Calu3 (cell line): ENCODE measurements around the gene CHD3. TPM values are rescaled to one million over a fixed set of nuclear protein-coding genes. Genes with fewer than 3 reads are reported as not detected.

Source experiments
- BruUV-seq: library from RNA; stranded (reverse); fragments of 400-500 nt; replicated peaks from 2 replicates; lab custom pipeline; 2021; lab: Mats Ljungman, UMichigan
- CTCF ChIA-PET: fragments of 300-600 bp; sonication (Branson Sonifier 250); formaldehyde crosslinking; loops from one replicate; lab custom pipeline; 2022; ENCODE audit warnings: antibody characterized with exemption; lab: Charles Lee
- DNase-seq: peaks from one replicate; pipeline ENCODE4 v3.0.0; 2022
- H3K27ac Mint-ChIP-seq: one replicate; pipeline ENCODE4 v1.8.0; 2022; ENCODE audit warnings: mixed read lengths; ENCODE audit not compliant: unreplicated experiment
- H3K27me3 Mint-ChIP-seq: one replicate; pipeline ENCODE4 v1.8.0; 2022; ENCODE audit warnings: mixed read lengths; ENCODE audit not compliant: unreplicated experiment
- H3K36me3 Mint-ChIP-seq: one replicate; pipeline ENCODE4 v1.8.0; 2022; ENCODE audit warnings: mild to moderate bottlenecking, moderate library complexity, mixed read lengths; ENCODE audit not compliant: insufficient read depth, unreplicated experiment
- H3K4me1 Mint-ChIP-seq: one replicate; pipeline ENCODE4 v1.8.0; 2022; ENCODE audit warnings: mild to moderate bottlenecking, low read depth, mixed read lengths; ENCODE audit not compliant: unreplicated experiment
- H3K4me3 Mint-ChIP-seq: one replicate; pipeline ENCODE4 v1.8.0; 2022; ENCODE audit warnings: mild to moderate bottlenecking, low read depth, moderate library complexity, mixed read lengths; ENCODE audit not compliant: unreplicated experiment
- H3K9me3 Mint-ChIP-seq: one replicate; pipeline ENCODE4 v1.8.0; 2022; ENCODE audit warnings: low read depth, mixed read lengths; ENCODE audit not compliant: unreplicated experiment
- CTCF ChIP-seq: fragments of 200-600 bp; IDR thresholded peaks from one replicate; pipeline ENCODE4 v1.8.0; 2022; ENCODE audit warnings: antibody characterized with exemption; ENCODE audit not compliant: unreplicated experiment
- intact Hi-C: fragments of 100-400 bp; cut with micrococcal nuclease; formaldehyde crosslinking; loops from one replicate; pipeline ENCODE4 v1.10.0; 2022; ENCODE audit not compliant: unreplicated experiment
- total RNA-seq: library from RNA; stranded (reverse); gene quantifications from 2 replicates; pipeline ENCODE4 v1.2.3, GENCODE V29; 2022

CHD3 gene
- total RNA-seq, 1 experiment from 2014 or later, result 116 TPM

DNA sequence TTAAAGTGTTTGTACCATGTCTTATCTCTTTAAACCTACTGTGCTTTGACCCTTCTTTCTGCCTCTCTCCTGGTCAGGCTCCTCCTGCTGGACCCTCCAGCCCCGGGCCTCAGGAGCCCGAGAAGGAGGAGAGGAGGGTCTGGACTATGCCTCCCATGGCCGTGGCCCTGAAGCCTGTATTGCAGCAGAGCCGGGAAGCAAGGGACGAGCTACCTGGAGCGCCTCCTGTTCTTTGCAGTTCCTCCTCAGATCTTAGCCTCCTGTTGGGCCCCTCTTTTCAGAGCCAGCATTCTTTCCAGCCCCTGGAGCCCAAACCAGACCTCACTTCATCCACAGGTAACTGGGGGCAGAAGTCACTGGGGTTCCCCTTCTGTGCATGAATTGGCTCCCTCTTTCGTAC lies 57.1 kb downstream of the CHD3 start:
- TF ChIP-seq CTCF, result no peak
- Mint-ChIP-seq H3K4me1 (no peaks in the 10 kb centered on the region), H3K36me3 (peaks cover 25% of the 10 kb centered on the region), H3K27me3 (no peaks in the 10 kb centered on the region), H3K9me3 (no peaks in the 10 kb centered on the region), H3K27ac (no peak overlapping the region), H3K4me3 (no peak overlapping the region)
- BruUV-seq, result no TSS peak
- CTCF ChIA-PET, result no interaction called here
- no peak for DNase-seq
- intact Hi-C loops, result no loop called here

GRCh38 chr17:7946441-7946840 lies 57.9 kb downstream of the CHD3 start:
- Mint-ChIP-seq H3K36me3 (peaks cover 25% of the 10 kb centered on the region), H3K27ac (no peak overlapping the region), H3K4me1 (no peaks in the 10 kb centered on the region), H3K27me3 (no peaks in the 10 kb centered on the region), H3K9me3 (no peaks in the 10 kb centered on the region), H3K4me3 (no peak overlapping the region)
- no peak for TF ChIP-seq CTCF
- DNase-seq, result no peak
- no TSS peak for BruUV-seq
- intact Hi-C loops, result no loop called here
- CTCF ChIA-PET, result interaction anchor here (0.7 kb wide), 2 partner anchors 25 to 44 kb away, joined by 4 read pairs; no protein-coding TSS in a partner anchor

DNA sequence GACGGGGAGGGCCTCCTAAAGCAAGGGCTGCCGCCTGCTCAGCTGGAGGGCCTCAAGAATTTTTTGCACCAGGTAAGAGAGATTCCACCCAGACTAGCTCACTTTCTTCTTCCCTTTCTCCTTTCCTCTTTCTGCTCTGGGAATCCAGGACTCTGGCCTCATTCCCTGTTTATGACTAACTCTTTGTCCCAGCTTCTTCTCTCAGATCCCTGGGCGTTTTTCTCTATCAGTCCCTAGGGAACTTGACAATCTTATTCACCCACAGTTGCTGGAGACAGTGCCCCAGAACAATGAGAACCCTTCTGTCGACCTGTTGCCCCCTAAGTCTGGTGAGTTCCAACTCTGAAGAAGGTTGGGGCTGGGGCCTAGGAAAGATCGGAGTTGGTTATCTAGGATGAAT lies 59.1 kb downstream of the CHD3 start:
- Mint-ChIP-seq H3K27ac (no peak overlapping the region), H3K36me3 (peaks cover 25% of the 10 kb centered on the region), H3K4me3 (no peak overlapping the region), H3K4me1 (no peaks in the 10 kb centered on the region), H3K9me3 (no peaks in the 10 kb centered on the region), H3K27me3 (no peaks in the 10 kb centered on the region)
- intact Hi-C loops, result no loop called here
- BruUV-seq, result no TSS peak
- no peak for DNase-seq
- CTCF ChIA-PET, result no interaction called here
- no peak for TF ChIP-seq CTCF

- peaks cover 17% of the 10 kb centered on the region for H3K36me3 Mint-ChIP-seq
- no peaks in the 10 kb centered on the region for H3K27me3 Mint-ChIP-seq
- no peak for DNase-seq
- H3K27ac Mint-ChIP-seq, result no peak overlapping the region
- H3K9me3 Mint-ChIP-seq, result no peaks in the 10 kb centered on the region
- TF ChIP-seq CTCF, result no peak
- no TSS peak for BruUV-seq
- intact Hi-C loops, result no loop called here
- no peak overlapping the region for H3K4me3 Mint-ChIP-seq
- CTCF ChIA-PET, result no interaction called here
- no peaks in the 10 kb centered on the region for H3K4me1 Mint-ChIP-seq
These were observed 62.0 kb downstream of the CHD3 start for GRCh38 chr17:7950578-7950977.
